SK-N-DZ (cell line): ENCODE measurements around the gene MACROD1.

Experiments used
- DNase-seq: peaks from one replicate; pipeline ENCODE4 v3.0.0-alpha.2; 2015; ENCODE audit warnings: low spot score

Gene MACROD1

DNA sequence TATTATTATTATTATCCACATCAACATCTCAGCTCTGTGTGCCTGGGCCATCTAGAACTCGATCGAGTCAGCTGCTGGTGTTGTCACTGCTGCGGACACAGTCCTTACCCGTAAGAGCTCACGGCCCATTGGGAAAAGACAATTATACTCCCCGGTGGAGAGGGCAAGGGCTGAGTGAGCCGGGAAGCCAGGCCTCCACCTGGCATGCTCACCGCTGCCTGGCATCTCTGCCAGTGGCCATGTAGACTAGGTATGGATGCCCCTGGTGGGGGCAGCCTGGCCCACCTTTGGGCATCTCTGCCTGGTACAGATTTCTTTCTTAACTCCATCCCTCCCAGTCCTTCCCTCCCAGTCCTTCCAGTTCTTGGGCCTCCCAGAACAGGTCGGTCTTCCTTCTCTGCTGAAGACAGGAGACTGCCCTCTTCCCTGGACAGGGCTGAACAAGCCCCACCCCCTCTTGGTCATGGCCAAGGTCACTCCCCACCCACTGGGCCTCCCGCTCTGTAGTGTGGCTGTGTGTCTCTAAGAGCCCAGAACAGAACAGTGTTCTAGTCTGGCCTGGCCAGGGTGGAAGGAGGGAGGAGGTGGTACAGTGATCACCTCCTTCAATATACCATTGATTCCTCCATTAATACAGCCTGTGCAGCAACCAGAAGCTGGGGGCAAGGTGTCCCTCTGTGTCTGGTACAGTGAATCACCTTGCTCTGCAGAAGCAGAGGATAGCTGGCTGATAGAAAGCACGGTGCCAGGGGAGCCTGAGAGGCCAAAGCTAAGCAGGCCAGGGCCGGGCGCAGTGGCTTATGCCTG, 72.5 kb downstream of the MACROD1 start:
- DNase-seq = no peak

DNA sequence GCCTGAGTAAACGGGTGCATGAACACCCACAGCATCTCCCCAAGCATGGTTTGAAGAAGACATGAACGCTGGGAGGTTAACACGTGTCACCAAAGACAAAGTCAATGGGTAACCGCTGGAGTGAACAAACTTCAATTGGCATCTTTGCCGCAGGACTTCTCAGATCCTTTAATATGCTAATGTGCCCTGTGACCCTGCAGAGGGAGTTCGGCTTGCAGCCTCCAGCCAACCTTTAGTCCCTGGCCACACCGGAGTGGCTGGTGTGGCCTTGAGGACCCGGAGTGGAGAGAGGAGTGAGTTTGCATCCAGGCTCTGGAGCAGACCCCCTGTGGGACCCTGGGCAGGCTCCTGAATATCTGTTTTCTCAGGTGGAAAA, 73.2 kb downstream of the MACROD1 start:
- no peak for DNase-seq

DNA sequence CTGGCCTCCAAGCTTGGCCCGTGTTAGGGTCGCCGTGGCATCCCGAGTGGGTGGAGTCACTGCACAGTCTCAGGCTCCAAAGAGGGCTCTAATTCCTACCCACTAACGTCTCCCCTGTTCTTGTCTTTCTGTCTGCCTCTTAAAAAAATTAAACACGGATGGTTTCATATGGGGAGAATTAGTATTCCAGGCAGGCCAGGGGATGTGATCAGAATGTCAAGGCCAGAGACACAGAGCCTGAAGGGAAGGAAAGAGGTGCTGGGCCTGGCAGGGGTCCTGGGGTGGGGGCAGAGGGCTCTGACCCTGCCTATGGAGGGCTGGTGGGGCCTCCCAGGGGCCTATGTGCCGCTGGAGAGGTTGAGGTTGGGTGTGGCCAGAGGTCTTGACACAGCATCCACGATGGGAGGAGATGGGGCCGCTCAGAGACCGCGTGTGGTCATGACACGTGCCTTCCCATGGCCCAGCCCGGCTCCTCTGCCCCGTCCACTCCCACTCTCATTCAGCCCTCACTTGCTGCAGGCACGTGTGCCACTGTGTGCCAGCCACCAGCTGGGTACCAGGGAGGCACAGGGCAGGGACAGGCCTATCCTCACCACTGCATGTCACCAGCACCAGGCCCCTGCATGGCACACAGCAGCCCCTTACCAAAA, 73.7 kb downstream of the MACROD1 start:
- DNase-seq = no peak

DNA sequence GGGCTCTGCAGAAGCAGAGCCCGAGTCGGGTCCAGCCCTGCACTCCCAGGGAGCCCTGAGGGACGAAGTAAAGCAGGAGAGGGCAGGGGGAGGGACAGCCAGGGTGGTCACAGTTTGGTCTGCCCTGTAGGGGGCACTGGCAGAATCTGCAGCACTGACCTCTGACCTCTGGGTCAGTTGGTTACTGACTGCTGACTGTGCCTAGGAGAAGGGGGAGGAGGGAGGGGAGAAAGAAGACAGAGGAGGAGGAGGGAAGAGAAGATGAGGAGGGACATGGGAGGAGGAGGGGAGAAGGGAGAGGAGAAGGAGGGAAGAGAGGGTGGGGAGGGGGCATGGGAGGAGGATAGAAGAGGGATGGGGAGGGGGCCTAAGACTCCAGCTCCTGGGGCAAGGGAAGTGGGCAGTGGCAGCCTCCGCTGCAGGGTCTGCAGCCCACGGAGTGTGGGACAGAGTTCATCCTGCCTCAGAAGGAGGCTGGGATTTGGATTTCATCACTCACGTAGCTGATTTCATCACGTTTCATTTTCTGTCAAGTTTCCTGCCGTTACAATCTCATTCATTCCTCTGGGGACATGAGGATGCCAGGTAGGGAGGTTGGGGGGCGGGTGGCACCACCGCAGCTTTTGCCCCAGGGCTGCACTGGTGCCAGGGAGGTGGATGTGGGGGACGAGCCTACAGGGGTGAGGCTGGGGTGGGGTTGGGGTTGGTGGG, 75.0 kb downstream of the MACROD1 start:
- DNase-seq = no peak

DNA sequence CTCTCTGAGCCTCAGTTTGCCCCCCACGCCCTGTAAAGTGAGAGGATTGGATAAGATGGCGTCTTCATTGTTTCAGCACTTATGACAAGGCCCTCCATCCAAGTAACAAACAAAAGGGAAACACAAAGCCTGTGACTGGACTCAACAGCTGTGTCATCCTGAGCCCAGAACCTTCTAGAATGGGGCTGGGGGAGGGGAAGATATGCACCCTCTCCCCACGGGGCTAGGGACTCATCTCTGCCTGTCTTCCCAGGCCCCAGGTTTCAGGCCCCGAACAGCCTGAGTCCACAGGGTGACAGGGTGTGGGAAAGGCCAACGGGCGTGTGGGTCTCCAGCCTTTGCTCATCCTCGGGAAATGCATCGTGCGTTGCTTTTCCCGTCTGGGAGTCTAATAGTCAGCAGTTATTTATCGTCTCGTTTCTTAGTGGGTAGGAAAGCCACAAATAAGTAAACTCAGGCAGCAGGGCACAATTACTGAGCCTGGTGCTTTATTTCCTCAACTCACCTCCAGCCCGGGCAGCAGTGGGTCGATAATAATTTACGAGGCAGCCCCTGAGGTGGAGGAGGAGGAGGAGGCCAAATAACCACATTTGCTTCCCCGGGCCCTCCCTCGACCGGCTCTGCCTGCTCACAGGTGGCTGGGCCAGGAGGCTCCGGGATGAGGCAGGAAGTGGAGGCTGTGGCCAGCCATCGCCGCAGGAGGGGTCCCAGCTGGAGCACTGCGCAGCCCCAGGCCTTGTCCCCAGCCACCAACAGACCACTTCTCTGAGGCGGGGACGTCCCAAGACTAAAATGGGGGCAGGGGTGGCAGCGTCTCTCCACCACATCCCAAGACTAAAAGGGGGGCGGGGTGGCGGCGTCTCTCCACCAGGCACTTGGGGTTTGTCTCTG, 75.8 kb downstream of the MACROD1 start:
- no peak for DNase-seq

DNA sequence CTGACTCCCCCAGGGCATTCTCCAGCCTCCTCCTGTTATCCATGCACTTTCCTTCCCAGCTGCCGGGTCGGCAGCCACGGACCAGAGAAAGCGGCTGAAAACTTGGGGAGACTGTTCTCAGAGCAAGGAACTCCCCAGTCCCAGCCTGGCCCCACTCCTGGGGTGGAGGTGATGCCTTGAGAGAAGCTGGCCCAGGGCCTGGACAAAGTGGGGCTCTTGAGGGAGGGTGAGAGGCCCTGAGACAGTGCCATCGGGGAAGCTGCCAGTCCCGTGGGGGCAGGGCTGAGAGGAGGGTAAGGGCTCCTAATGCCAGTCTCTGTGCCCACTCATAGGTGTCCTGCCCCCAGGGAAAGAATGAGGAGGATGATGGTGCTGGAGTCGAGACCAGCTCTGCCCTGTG, 76.4 kb downstream of the MACROD1 start:
- DNase-seq = no peak

DNA sequence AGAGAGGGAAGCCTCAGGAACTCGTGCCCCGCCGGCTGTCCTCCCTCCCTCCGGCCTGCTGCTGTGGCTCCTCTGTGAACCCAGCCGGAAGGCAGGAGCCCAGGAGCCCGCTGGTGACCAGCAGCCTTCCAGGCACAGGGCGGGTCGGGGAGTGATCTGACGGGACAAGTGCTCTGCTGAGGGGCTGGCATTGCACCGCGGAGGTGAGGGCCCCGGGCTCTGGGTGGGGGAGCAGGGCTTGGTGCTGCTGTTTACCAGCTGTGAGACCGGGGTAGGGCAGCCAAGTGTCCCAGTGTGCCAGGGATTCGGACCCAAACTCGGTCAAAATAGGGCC, 76.9 kb downstream of the MACROD1 start:
- DNase-seq = no peak

DNA sequence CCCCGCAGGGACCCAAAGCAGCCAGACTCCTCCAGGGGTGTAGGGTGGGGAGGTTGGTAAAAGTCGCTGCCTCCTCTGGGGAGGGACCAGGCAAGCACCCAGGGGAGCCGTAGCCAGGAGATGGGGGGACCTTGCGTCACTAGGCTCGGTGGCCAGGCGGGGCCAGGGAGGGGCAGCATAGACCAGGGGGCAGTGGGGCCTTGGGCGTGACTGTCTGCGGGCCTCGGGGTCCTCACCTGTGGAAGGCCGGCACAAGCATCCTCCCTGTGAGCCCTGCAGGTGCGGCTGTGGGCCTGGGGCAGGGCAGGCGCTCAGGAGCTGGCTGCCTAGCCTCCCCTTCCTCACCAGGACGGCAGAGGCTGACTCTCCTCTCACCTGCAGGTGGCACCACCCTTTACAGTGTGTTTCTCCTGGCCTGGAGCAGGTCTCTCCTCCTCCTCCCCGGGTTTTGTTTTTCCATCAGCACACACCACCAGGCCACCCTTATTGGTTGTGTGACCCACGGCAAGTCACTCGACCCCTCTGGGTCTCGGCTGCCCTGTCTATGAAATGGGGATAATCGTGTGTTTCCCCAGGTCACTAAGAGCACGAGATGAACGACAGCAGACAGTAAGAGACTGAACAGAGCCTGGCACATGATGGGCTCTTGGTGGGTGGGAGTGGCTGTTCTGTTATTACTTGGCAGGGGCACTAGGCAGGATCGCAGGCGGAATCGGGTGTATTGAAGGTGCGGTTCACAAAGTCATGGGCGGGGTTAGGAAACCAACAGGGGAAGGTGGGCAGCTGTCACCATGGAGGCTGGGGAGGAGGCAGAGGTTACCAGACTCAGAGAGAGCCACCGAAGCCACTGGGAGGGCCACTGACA, 77.5 kb downstream of the MACROD1 start:
- DNase-seq = peak; percentile 57

DNA sequence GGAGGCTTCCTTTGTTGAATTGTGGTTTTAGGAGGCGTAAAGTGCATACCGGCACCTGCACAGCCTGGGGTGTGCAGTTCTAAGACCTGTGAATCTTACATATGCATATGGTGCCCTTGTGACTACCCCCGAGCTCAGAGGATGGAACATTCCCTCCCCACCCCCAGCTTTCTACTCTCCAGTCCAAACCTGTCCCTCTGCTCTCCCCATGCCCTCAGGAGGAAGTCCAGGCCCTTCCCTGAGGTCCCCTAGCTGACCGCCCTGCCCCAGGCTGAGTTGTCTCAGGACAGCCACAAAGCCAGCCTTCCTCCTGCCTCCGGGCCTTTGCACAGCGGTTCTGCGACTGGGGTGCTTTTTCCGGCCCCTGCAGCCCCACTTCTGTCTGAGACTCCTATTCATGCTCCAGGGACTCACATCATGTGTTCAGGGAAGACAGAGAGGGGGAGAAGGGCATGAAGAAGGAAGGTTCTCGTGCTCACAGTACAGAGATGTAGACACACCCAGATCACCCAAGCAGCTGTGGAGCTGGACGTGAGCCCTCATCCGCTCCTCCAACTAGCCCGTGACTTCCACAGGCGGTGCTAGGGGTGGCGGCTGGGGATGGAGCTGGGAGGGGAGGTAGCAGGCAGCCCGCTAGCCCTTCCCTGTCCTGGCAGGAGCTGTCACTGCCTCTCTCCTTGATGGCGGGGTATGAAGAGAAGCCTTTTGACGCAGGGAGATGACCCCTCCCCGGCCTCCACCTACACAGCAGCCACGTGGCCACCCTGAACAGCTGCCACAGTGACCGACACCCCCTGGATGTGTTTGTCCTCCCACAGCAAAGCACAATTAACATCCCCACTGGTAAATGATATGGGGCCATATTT, 79.4 kb downstream of the MACROD1 start:
- DNase-seq = peak; percentile 56

DNA sequence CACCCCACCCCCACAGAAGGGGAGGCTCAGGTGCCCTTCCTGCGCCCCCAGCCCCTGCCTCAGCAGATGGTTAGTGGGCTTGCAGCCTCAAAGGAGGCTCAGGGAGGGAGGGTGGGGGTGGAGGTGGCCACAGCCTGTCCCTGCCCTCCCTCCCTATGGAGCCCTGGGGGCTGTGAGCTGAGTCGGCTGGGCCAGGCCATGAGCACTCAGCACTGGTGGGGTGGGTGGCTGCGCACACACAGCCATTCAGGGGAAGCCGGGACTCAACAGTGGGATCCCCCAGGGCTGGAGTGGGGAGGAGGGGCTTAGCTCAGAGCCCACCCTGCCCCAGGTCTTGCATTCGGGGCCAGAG, 80.0 kb downstream of the MACROD1 start:
- peak; percentile 41 for DNase-seq

DNA sequence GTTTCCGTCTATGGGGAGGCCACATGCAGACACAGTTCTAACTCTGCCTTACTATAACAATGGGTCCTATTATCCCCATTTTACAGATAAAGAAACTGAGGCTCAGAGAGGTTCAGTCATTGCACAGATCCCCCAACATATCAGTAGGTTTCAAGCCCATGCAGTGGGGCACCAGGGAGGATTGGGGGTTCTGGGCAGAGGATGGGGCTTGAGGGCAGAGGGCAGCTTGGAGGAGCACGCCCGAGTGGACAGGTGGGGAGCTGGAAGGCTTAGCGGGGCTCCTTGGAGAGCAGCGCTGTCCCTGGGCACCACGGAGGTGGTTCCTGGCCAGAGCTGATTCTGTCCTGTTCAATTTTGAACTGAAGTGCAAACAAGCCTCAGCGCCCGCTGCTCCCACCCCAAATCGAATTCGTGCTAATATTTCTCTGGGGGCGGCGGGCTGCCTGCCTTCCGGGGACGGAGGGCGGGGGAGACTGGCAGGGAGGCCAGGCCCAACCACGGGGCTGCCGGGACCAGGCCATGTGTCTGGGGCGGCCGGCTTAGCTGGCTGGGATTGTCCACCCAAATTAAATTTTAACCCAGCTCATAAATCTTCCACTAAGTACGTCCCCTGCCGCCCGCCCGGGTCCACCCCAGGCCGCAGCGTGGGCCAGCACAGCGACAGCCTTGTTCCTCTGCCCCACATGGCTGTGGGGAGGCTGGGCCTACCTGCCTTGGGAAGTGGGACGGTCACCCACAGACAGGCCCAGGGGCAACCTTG, 80.8 kb downstream of the MACROD1 start:
- peak; percentile 88 for DNase-seq

DNA sequence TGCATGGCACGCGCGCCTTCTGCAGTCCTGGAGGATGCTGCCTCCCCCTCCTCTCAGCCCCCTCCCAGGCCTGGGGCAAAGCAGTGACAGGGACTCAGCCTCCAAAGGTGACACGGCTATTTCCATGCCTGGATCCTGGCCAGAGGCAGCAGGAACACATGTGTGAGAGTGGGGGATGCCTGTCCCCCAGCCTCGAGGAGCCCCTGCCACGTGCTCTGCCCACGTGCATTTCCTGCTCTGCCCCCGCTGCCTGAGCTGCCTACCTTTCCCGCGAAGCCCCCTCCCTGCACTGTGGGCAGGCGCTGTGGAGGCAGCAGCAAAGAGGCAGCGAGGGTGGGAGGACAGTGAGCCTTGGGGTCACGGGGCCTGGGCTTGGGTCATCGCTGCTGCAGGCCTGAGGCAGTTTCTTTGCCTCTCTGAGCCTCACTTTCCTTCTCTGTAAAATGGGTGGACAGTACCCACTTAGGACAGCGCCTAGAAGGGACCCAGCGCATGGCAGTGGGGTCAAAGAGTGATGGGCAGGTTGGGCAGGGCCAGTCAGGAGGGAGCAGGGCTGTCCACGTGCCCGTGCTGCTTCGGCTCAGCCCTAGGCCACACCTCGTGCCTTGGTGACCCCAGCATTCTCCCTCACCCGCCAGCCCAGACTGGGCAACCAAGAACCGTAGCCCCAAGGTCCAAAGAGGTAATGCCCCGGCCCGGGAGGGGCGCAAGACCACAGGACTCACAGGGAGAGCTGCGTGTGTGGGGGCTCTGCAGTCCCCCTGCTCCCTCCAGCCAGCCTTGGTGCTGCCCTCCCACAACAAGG, 81.6 kb downstream of the MACROD1 start:
- DNase-seq = no peak

DNA sequence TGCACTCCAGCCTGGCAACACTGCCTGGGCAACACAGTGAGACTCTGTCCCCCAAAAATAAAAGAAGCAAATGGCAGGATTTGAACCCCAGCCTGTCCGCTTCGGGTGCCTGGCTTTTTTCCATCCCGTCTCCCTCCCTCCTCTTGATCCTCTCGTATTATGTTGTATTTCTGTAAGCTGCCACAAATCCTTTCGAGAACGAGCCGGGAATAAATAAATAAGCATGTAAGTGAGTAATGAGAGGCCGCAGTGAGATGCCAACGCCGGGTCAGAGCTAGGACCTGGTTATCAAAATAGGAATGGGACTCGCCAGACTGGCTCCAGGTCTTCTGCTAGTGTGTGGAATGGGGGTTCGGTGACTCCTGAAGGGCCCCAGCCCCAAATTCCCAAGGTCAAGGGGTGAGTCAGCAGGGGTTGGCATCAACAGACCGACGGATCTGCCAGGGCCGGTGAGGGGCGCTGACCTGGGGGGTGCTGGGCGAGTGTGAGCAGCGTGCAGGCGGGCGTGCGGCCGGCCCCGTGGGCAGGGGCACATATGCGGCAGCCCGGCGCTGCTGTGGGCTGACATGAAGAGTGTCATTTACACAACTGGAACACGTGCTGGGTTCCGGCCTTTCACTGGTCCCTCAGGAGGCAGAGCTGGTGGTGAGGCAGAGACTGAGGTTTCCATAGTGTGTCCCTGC, 82.4 kb downstream of the MACROD1 start:
- no peak for DNase-seq

DNA sequence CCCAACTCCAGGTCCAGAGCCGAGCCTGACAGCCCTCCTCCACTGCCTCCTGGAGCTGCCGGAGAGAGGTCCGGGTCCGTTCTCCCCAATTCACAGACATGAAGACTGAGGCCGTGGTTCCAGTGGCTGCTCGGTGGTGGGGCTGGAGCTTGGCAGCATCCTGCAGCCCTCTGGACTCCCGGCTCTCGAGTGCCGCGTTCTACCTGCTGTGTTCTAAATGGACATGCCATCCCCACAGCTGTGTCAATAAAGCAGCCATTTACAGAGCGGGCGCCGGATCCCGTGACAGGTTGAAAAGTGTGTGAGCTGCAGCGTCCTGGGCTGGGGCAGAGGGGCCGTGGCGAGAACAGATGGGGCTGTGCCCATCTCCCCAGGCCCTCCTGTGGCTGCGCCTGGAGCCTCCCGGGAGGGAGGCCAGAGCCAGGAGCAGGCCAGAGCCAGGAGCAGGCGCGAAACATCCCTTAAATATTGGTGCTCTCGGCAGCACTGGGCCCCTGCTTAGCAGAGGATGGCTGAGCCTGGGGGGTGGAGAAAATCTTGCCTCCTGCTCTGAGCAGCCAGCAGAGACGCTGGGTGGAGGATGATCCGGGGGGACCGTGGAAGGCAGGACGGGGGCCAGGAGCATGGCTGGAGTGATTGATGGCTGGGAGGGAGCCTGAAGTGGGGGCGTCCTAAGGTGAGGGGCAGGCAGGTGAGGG, 84.0 kb downstream of the MACROD1 start:
- no peak for DNase-seq

DNA sequence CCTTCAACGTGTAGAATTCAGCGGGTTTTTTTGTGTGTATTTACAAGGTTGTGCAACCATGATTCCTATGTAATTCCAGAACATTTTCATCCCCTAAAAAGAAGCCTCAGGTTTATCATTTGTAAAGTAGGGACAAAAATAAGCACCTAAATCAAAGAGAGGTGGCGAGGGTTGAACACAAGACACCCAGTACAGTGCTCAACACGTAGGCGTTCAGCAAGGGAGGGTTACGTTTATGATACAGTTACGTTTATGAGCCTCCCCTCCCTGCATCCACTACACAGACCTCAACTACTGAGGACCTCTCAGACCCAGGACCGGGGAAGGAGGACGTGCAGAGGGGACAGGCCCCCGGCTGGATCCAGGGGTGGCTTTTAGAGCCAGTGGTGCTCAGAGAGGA, 85.5 kb downstream of the MACROD1 start:
- DNase-seq = no peak

DNA sequence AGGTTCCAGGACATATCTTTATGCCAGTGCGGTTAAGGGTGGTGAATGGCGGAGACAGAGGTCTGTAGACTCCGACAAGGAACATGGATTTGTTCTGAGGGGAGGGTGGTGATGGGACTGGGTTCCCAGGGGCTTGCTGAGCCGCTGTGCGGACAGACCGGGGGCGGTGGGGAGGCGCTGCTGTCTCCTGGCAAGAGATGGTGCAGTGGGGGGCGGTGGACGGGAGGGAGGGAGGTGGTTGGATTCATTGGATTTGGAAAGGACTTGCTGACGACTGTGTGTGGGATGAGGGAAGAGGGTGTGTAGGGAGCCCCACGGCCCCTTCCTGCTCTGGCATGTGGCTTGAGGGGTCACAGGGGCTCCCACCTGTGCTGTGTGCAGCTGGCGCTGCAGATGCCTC, 87.0 kb downstream of the MACROD1 start:
- no peak for DNase-seq

DNA sequence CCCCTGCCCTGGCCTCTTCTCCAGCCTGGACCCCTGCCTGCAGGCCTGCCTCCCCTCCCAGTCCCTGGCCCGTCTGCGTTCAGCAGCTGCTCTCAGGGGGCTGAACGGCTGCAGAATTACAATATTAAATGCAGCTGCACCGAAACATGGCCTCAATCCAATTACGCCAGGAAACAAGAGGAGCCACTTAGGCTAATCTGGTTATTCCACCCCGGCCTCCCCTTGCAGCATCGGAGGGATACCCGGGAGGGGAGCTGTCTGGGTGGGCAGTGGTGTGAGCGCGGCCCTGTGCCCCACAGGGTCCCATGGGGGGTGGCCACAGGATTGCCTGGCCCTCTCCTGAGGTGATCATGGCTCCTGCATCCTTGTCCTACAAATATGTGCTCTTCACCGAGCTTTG, 87.6 kb downstream of the MACROD1 start:
- DNase-seq = peak; percentile 96
